Gastroesophageal sphincter (tissue), 4 donors: ENCODE results near the gene VEGFB. TPM values are rescaled to one million over a fixed set of nuclear protein-coding genes. Genes with fewer than 3 reads are reported as not detected.

Experiments
- ATAC-seq: fragments of 150-250 bp; one replicate; pipeline ENCODE4 v1.9.1; 2016; ENCODE audit warnings: mild to moderate bottlenecking, moderate library complexity
- H3K27ac ChIP-seq, 4 donors: fragments of 200-600 bp; sonication (generic) in 3 of 4; 1 replicate in 3 of 4; 2 replicates in 1 of 4; pipeline ENCODE4 v1.5.1; 2016 to 2019
- H3K27me3 ChIP-seq: fragments of 200-600 bp; sonication (generic); one replicate; pipeline ENCODE4 v1.5.1; 2019
- H3K36me3 ChIP-seq, 2 donors: fragments of 200-600 bp; sonication (generic); one replicate each; pipeline ENCODE4 v1.5.1; 2019; ENCODE audit warnings: control low read depth in 1 of 2
- H3K4me1 ChIP-seq, 3 donors: fragments of 200-600 bp; sonication (generic); 1 replicate in 2 of 3; 2 replicates in 1 of 3; pipeline ENCODE4 v1.5.1; 2016 to 2019; ENCODE audit warnings: control low read depth in 2 of 3
- H3K4me3 ChIP-seq, 2 donors: fragments of 200-600 bp; sonication (generic); one replicate each; pipeline ENCODE4 v1.5.1; 2019; ENCODE audit warnings: mild to moderate bottlenecking in 1 of 2, moderate library complexity in 1 of 2
- H3K9me3 ChIP-seq, 3 donors: fragments of 200-600 bp; sonication (generic); one replicate each; pipeline ENCODE4 v1.5.1; 2017 to 2019; ENCODE audit warnings: control low read depth in 2 of 3
- EP300 ChIP-seq: sonication (generic); formaldehyde crosslinking; IDR thresholded peaks from one replicate; pipeline ENCODE4 v1.6.1; 2017; ENCODE audit warnings: antibody characterized with exemption, mild to moderate bottlenecking
- POLR2A ChIP-seq, 2 donors: fragments of 450-650 bp; IDR thresholded peaks; one replicate each; pipeline ENCODE4 v1.6.1; 2017; ENCODE audit warnings: antibody characterized with exemption in 2 of 2, mild to moderate bottlenecking in 2 of 2, moderate library complexity in 1 of 2
- POLR2AphosphoS5 ChIP-seq: sonication (generic); formaldehyde crosslinking; IDR thresholded peaks from one replicate; pipeline ENCODE4 v1.6.1; 2017; ENCODE audit warnings: antibody characterized with exemption
- WGBS, 2 donors: methylation state at CpG; one replicate each; pipeline ENCODE4 v1.1.5; 2018; ENCODE audit warnings: low coverage in 1 of 2; 5-methylcytosine and 5-hydroxymethylcytosine counted together
- total RNA-seq, 4 donors: library from RNA; depleted of rRNA; stranded (reverse); fragments of >200 nt; gene quantifications; one replicate each; pipeline ENCODE4 v1.1.0, GENCODE V29; 2016
- TF ChIP-seq, protein P1 (sequence below), 4 experiments: fragments of 200-600 bp in 2 of 4; fragments of 450-650 bp in 2 of 4; sonication (generic) in 1 of 4; IDR thresholded peaks; one replicate each; pipeline ENCODE4 v1.5.1; 2017 to 2019; ENCODE audit warnings: antibody characterized with exemption in 4 of 4, mild to moderate bottlenecking in 2 of 4, moderate library complexity in 2 of 4

The VEGFB gene
- total RNA-seq, 4 donors from 2014 or later, result 49.9 to 152 (median 88.6) TPM

DNA sequence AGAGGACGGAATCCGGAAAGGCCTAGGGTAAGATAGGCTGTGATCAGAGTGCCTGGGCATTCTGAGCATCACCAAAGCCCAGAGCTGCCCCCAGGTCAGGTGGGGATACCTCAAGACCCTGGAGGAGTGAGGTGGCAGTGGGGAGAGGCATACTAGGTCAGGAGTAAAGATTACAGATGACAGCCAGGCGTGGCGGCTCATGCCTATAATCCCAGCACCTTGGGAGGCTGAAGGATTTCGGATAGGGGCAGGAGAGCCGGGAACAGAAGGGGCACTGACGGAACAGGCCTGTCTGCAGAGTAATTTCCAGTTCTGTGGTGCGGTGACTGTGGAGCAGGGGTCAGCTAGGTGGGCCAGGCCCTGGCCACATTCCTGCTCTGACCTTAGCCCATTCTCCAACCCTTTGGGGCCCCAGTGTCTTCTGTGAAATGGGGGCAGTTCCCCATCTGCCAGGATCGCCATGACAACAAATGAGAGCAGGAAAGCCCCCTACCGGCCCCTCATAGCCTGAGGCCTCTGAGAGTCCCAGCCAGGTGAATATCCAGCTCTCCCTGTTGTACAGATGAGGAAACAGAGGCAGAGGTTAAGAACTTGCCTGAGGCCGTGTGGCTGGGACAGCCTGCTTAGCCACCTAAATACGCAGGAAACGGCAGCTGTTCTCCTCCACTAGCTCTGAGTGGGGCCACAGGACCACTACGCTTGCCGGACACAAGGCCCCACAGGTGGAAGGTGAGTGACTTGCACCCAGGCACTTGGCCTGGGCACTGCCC is 40.8 kb downstream of the VEGFB start:
- no peaks in the 10 kb centered on the region for H3K9me3 ChIP-seq
- H3K36me3 ChIP-seq, result peaks cover 0 to 49% of the 10 kb centered on the region in 2 donors
- no peak overlapping the region for H3K27ac ChIP-seq
- H3K4me1 ChIP-seq, result peaks cover 0 to 15% (median 5%) of the 10 kb centered on the region in 3 donors
- ATAC-seq, result no peak
- H3K27me3 ChIP-seq, result no peaks in the 10 kb centered on the region
- TF ChIP-seq, protein P1, sequence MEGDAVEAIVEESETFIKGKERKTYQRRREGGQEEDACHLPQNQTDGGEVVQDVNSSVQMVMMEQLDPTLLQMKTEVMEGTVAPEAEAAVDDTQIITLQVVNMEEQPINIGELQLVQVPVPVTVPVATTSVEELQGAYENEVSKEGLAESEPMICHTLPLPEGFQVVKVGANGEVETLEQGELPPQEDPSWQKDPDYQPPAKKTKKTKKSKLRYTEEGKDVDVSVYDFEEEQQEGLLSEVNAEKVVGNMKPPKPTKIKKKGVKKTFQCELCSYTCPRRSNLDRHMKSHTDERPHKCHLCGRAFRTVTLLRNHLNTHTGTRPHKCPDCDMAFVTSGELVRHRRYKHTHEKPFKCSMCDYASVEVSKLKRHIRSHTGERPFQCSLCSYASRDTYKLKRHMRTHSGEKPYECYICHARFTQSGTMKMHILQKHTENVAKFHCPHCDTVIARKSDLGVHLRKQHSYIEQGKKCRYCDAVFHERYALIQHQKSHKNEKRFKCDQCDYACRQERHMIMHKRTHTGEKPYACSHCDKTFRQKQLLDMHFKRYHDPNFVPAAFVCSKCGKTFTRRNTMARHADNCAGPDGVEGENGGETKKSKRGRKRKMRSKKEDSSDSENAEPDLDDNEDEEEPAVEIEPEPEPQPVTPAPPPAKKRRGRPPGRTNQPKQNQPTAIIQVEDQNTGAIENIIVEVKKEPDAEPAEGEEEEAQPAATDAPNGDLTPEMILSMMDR (IDR thresholded peaks at IDR 0.05), result no peak
- TF ChIP-seq POLR2A (IDR thresholded peaks at IDR 0.05) (no peak), POLR2AphosphoS5 (no peak), EP300 (no peak)
- H3K4me3 ChIP-seq, result no peak overlapping the region
- WGBS, 2 donors, result 86 to 92% methylated on average over 2 to 5 of the region's 15 CpGs

- TF ChIP-seq EP300, result no peak
- no peak for TF ChIP-seq POLR2A (IDR thresholded peaks at IDR 0.05)
- TF ChIP-seq, protein P1 (IDR thresholded peaks at IDR 0.05), result no peak
- no peak for TF ChIP-seq POLR2AphosphoS5
- H3K27me3 ChIP-seq, result no peaks in the 10 kb centered on the region
- ATAC-seq, result no peak
- H3K27ac ChIP-seq, result no peak overlapping the region
- WGBS, 2 donors, result 86% methylated on average over 1 of the region's 2 CpGs; no CpG with 5 or more reads in 1 of the 2 donors
- no peak overlapping the region for H3K4me3 ChIP-seq
- H3K36me3 ChIP-seq, result peaks cover 0 to 52% of the 10 kb centered on the region in 2 donors
- no peaks in the 10 kb centered on the region for H3K9me3 ChIP-seq
- peaks cover 0 to 15% (median 5%) of the 10 kb centered on the region in 3 donors for H3K4me1 ChIP-seq
Measured at GRCh38 chr11:64275841-64276240, 41.5 kb downstream of the VEGFB start.

DNA sequence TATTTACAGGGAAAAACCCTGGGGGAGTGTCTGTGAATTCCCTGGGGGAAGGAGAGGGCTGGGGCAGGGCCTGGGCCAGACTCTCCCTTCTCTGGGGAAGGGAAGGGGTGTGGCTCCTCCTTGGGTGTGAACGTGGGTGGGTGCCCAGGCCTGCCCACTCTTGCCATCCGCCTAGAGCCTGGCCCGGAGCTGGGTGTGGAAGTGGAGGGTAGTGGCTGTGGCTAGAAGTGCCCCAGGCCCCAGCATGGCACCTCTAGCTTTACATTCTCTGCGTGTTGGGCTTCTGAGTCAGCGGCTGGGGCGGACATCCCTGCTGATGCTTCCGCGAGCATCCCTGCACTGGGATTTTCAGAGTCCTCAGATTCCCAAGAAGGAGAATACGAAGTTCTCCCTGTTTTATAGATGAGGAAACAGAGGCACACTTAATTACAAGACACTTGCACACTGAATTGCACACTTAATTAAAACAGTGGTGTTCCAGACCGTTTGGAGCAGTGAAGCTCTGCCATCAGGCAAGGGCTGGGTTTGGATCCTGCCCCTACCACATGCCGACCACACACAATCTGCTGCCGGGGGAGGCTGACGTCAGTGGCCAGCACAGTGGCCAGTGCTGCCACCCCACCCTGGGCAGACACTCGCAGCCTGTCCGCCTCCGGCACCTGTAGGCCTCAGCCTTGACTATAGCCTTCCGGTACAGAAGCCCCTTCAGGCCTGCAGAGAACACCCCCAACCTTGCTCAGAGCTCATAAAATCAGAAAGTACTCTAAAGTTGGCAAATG is 42.5 kb downstream of the VEGFB start:
- ATAC-seq, result no peak
- Histone ChIP-seq H3K36me3 (peaks cover 0 to 62% of the 10 kb centered on the region in 2 donors), H3K4me1 (peaks cover 0 to 18% (median 3%) of the 10 kb centered on the region in 3 donors), H3K9me3 (no peaks in the 10 kb centered on the region), H3K4me3 (no peak overlapping the region), H3K27ac (peak overlapping the region in 1 of 4 donors; percentile 15), H3K27me3 (no peaks in the 10 kb centered on the region)
- WGBS, 2 donors, result 80% methylated on average over 7 of the region's 17 CpGs; no CpG with 5 or more reads in 1 of the 2 donors
- TF ChIP-seq, protein P1 (IDR thresholded peaks at IDR 0.05), result no peak
- no peak for TF ChIP-seq EP300

DNA sequence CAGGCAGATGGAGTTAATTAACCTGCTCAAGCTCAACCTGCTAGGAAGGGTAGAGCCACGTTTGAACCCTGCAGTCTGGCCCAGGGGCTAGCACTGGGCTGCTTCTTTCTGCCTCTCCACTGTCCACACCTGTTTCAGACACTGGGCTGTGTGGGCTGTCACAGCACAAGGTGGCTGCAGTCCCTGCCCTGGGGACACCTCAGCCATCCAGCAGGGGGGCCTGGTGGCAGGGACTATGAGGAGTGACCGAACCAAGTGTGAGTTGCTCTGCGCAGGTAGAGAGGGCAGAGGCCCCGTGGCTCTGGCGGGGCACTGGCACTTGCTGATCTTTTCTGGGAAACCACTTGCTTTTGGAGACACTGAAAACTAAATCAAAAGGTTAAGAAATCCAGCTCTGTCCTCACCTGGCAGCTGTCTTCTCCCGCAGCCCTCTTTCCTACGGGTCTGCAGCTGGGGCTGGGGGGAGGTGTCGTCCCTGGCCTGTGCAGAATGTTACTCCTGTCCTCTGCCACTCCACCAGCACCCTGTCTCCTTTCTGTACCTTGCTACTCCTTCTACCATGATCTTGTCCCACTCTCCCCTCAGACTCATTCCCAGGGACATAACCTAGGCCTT is 44.3 kb downstream of the VEGFB start:
- H3K4me1 ChIP-seq, result peaks cover 0 to 26% (median 7%) of the 10 kb centered on the region in 3 donors
- H3K9me3 ChIP-seq, result no peaks in the 10 kb centered on the region
- TF ChIP-seq, protein P1 (IDR thresholded peaks at IDR 0.05), result no peak
- TF ChIP-seq POLR2AphosphoS5 (no peak), POLR2A (IDR thresholded peaks at IDR 0.05) (no peak), EP300 (no peak)
- no peak for ATAC-seq
- H3K36me3 ChIP-seq, result peaks cover 0 to 72% of the 10 kb centered on the region in 2 donors
- H3K27ac ChIP-seq, result no peak overlapping the region
- no peak overlapping the region for H3K4me3 ChIP-seq
- WGBS, 2 donors, result 51 to 90% methylated on average over 3 to 6 of the region's 8 CpGs
- H3K27me3 ChIP-seq, result no peaks in the 10 kb centered on the region
